HCT116 (cell line): ENCODE results near the gene HORMAD1.

Experiments used
- EGR1 ChIP-seq: IDR thresholded peaks from 2 replicates; pipeline ENCODE4 v1.6.1; 2012; ENCODE audit warnings: low read depth
- JUND ChIP-seq: IDR thresholded peaks from 2 replicates; pipeline ENCODE4 v1.6.1; 2012
- SIN3A ChIP-seq: IDR thresholded peaks from 2 replicates; pipeline ENCODE4 v1.6.1; 2012; ENCODE audit warnings: low read depth
- TF ChIP-seq, protein P1 (sequence below), 3 experiments: fragments of 200-600 bp in 1 of 3; sonication (generic) in 1 of 3; IDR thresholded peaks in 2 of 3; conservative IDR thresholded peaks in 1 of 3; 2 replicates each; pipeline ENCODE4 v1.5.1; 2012 to 2017; ENCODE audit warnings: low read depth in 2 of 3, low read length in 2 of 3, antibody characterized with exemption in 1 of 3, borderline replicate concordance in 1 of 3, control low read depth in 1 of 3, mild to moderate bottlenecking in 1 of 3, mixed read lengths in 1 of 3, mixed run types in 1 of 3, moderate library complexity in 1 of 3; ENCODE audit not compliant: insufficient read depth in 1 of 3
- TF ChIP-seq, protein P2 (sequence below): IDR thresholded peaks from 2 replicates; pipeline ENCODE4 v1.6.1; 2012

DNA sequence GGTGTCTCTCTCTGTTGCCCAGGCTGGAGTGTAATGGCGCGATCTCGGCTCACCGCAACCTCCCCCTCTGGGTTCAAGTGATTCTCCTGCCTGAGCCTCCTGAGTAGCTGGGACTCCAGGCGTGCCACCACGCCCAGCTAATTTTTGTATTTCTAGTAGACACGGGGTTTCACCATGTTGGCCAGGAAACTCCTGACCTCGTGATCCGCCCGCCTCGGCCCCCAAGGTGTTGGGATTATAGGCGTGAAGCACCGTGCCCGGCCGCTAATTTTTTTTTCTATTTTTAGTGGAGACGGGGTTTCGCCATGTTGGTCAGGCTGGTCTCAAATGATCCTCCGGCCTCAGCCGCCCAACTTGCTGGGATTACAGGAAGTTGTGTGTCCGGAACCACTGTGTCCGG, 597 bp downstream of the HORMAD1 start:
- TF ChIP-seq, protein P1, sequence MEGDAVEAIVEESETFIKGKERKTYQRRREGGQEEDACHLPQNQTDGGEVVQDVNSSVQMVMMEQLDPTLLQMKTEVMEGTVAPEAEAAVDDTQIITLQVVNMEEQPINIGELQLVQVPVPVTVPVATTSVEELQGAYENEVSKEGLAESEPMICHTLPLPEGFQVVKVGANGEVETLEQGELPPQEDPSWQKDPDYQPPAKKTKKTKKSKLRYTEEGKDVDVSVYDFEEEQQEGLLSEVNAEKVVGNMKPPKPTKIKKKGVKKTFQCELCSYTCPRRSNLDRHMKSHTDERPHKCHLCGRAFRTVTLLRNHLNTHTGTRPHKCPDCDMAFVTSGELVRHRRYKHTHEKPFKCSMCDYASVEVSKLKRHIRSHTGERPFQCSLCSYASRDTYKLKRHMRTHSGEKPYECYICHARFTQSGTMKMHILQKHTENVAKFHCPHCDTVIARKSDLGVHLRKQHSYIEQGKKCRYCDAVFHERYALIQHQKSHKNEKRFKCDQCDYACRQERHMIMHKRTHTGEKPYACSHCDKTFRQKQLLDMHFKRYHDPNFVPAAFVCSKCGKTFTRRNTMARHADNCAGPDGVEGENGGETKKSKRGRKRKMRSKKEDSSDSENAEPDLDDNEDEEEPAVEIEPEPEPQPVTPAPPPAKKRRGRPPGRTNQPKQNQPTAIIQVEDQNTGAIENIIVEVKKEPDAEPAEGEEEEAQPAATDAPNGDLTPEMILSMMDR (IDR thresholded peaks at IDR 0.05 in 2 of 3, conservative IDR thresholded peaks at IDR 0.05 in 1 of 3; ENCODE audit: borderline replicate concordance in 1 of 3, insufficient read depth in 1 of 3, low read depth in 2 of 3, low read length in 2 of 3), result no peak
- TF ChIP-seq EGR1, result no peak
- no peak for TF ChIP-seq JUND
- no peak for TF ChIP-seq SIN3A
- TF ChIP-seq, protein P2, sequence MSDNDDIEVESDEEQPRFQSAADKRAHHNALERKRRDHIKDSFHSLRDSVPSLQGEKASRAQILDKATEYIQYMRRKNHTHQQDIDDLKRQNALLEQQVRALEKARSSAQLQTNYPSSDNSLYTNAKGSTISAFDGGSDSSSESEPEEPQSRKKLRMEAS, result no peak
